Testis (tissue), 3 donors: ENCODE data around the gene CXCL5. TPM values are rescaled to one million over a fixed set of nuclear protein-coding genes. Genes with fewer than 3 reads are reported as not detected.

ENCODE experiments used
- DNase-seq: peaks from one replicate; pipeline ENCODE4 v3.0.0-alpha.2; 2019
- H3K27ac ChIP-seq, 2 donors: fragments of 200-600 bp; sonication (generic); one replicate each; pipeline ENCODE4 v1.5.1; 2019
- H3K27me3 ChIP-seq: fragments of 200-600 bp; sonication (generic); one replicate; pipeline ENCODE4 v1.5.1; 2019
- H3K36me3 ChIP-seq: fragments of 200-600 bp; sonication (generic); one replicate; pipeline ENCODE4 v1.5.1; 2017; ENCODE audit warnings: low read depth; ENCODE audit errors: missing control alignments
- H3K4me1 ChIP-seq: fragments of 200-600 bp; sonication (generic); one replicate; pipeline ENCODE4 v1.5.1; 2019
- H3K4me3 ChIP-seq, 2 donors: fragments of 200-600 bp; sonication (generic); one replicate each; pipeline ENCODE4 v1.5.1; 2017 to 2019
- H3K9me3 ChIP-seq: fragments of 200-600 bp; sonication (generic); one replicate; pipeline ENCODE4 v1.5.1; 2017
- POLR2A ChIP-seq: fragments of 450-650 bp; IDR thresholded peaks from one replicate; pipeline ENCODE4 v1.6.1; 2017; ENCODE audit warnings: antibody characterized with exemption, mild to moderate bottlenecking, moderate library complexity
- WGBS, 2 donors: methylation state at CpG; one replicate each; pipeline ENCODE4 v1.1.5; 2018; 5-methylcytosine and 5-hydroxymethylcytosine counted together
- intact Hi-C: fragments of 100-400 bp; cut with DNase I; formaldehyde crosslinking; loops from one replicate; pipeline ENCODE4 v1.15.1; 2023; ENCODE audit warnings: low total_unique reads
- polyA plus RNA-seq: library from polyadenylated mRNA; stranded (reverse); fragments of 350-450 nt; fragmentation: Illumina TruSeq; extraction: RNeasy Lipid Tissue Mini Kit (QIAGEN cat#74804); gene quantifications from one replicate; pipeline ENCODE4 v1.2.3, GENCODE V29; 2014; ENCODE audit warnings: low read depth, low replicate concordance; ENCODE audit not compliant: insufficient read depth
- total RNA-seq, 2 donors: library from RNA; depleted of rRNA; stranded (reverse); fragments of >200 nt; gene quantifications; one replicate each; pipeline ENCODE4 v1.2.3, GENCODE V29; 2016
- TF ChIP-seq, protein P1 (sequence below), 3 experiments: fragments of 450-650 bp in 2 of 3; fragments of 200-600 bp in 1 of 3; sonication (generic) in 1 of 3; IDR thresholded peaks; one replicate each; pipeline ENCODE4 v1.5.1; 2016 to 2019; ENCODE audit warnings: antibody characterized with exemption in 3 of 3, mild to moderate bottlenecking in 2 of 3, moderate library complexity in 1 of 3

CXCL5 gene
- total and polyA plus RNA-seq, 3 donors from 2014 or later: 0.16 to 0.55 (median 0.37) TPM

DNA sequence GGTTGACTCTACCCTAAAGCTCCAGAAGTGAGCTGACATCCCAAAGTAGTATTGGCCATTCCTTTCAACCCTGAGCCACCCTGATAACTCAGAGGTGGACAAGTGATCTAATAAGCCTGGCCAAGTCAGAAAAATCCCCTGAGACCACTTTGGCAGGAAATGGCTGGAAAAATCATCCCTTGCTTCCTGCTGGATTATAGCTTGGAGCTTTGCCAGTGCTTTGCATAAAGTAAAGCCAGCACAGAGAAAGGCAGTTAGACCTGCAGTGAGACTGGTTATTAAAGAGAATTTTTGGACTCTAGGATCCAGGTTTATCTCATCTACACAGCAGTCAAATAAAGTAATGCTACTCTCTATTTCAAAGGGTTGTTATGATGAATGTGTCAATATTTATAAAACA lies 33.6 kb upstream of the CXCL5 start:
- no peaks in the 10 kb centered on the region for H3K27me3 ChIP-seq
- H3K4me1 ChIP-seq: no peaks in the 10 kb centered on the region
- no peak overlapping the region for H3K27ac ChIP-seq
- TF ChIP-seq POLR2A: no peak
- TF ChIP-seq, protein P1, sequence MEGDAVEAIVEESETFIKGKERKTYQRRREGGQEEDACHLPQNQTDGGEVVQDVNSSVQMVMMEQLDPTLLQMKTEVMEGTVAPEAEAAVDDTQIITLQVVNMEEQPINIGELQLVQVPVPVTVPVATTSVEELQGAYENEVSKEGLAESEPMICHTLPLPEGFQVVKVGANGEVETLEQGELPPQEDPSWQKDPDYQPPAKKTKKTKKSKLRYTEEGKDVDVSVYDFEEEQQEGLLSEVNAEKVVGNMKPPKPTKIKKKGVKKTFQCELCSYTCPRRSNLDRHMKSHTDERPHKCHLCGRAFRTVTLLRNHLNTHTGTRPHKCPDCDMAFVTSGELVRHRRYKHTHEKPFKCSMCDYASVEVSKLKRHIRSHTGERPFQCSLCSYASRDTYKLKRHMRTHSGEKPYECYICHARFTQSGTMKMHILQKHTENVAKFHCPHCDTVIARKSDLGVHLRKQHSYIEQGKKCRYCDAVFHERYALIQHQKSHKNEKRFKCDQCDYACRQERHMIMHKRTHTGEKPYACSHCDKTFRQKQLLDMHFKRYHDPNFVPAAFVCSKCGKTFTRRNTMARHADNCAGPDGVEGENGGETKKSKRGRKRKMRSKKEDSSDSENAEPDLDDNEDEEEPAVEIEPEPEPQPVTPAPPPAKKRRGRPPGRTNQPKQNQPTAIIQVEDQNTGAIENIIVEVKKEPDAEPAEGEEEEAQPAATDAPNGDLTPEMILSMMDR (IDR thresholded peaks at IDR 0.05): no peak
- no peaks in the 10 kb centered on the region for H3K9me3 ChIP-seq
- no peaks in the 10 kb centered on the region for H3K36me3 ChIP-seq
- no peak for DNase-seq
- H3K4me3 ChIP-seq: no peak overlapping the region
- intact Hi-C loops: no loop called here

DNA sequence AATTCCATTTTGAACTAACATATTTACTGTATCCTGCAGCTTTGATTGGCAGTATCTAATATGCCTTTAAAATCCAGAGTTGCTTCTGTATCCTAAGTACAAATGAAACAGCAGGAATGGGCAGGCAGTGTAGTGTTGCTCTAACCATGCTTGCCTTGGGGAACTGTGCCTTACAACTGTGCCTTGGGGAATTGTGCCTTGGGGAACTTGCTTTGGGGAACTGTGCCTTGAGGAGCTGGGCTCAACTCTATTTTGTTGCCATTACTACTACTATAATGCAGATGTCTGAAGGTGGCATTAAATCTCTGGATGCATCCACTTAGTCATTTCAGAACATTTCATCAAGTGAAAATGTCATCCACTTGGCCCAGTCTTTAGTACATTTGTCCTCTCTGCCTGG lies 33.1 kb upstream of the CXCL5 start:
- no peaks in the 10 kb centered on the region for H3K36me3 ChIP-seq
- no peaks in the 10 kb centered on the region for H3K4me1 ChIP-seq
- TF ChIP-seq POLR2A: no peak
- TF ChIP-seq, protein P1 (IDR thresholded peaks at IDR 0.05): no peak
- intact Hi-C loops: no loop called here
- H3K9me3 ChIP-seq: no peaks in the 10 kb centered on the region
- no peak overlapping the region for H3K4me3 ChIP-seq
- no peak for DNase-seq
- no peaks in the 10 kb centered on the region for H3K27me3 ChIP-seq
- no peak overlapping the region for H3K27ac ChIP-seq

DNA sequence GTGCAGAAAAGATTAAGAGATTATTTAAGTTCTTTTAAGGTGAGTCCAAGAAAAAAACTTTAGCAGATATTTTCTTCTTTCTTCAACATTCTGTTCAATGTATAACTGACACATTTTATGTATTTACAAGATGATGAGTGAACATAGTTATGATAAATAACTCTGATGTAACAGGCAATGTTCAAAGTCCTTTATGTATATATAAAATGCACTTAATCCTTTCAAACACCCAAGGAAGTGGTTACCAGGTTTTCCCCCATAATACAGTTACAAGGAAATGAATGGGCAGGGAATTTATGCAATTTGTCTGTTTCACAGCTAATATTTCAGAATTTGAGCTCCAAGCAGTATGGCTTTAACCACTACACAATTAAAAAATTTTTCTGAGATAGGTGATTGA lies 31.8 kb upstream of the CXCL5 start:
- H3K36me3 ChIP-seq: no peaks in the 10 kb centered on the region
- H3K9me3 ChIP-seq: no peaks in the 10 kb centered on the region
- no peak overlapping the region for H3K4me3 ChIP-seq
- no peak for DNase-seq
- no peak overlapping the region for H3K27ac ChIP-seq
- no peaks in the 10 kb centered on the region for H3K4me1 ChIP-seq
- TF ChIP-seq, protein P1 (IDR thresholded peaks at IDR 0.05): no peak
- TF ChIP-seq POLR2A: no peak
- intact Hi-C loops: no loop called here
- H3K27me3 ChIP-seq: no peaks in the 10 kb centered on the region

DNA sequence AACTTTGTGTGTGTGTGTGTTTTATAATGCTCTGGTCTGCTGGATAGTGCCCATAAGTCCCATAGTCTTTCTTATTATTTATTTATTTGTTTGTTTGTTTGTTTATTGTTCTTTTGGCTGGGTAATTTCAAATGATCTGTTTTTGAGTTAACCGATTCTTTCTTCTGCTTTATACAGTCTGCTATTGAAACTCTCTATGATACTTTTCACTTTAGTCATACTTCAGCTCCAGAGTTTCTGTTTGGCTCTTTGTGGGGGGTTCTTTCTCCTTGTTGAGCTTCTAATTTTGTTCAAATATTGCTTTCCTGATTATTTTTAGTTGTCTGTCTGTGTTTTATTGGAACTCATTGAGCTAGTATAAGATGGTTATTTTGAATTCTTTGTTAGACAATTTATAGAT lies 30.0 kb upstream of the CXCL5 start:
- Histone ChIP-seq H3K4me3 (no peak overlapping the region), H3K9me3 (no peaks in the 10 kb centered on the region), H3K27ac (no peak overlapping the region), H3K36me3 (no peaks in the 10 kb centered on the region), H3K27me3 (no peaks in the 10 kb centered on the region), H3K4me1 (no peaks in the 10 kb centered on the region)
- TF ChIP-seq, protein P1 (IDR thresholded peaks at IDR 0.05): no peak
- TF ChIP-seq POLR2A: no peak
- DNase-seq: no peak
- intact Hi-C loops: no loop called here
- WGBS, 2 donors: 47 to 97% methylated on average over 1 of the region's 1 CpG

DNA sequence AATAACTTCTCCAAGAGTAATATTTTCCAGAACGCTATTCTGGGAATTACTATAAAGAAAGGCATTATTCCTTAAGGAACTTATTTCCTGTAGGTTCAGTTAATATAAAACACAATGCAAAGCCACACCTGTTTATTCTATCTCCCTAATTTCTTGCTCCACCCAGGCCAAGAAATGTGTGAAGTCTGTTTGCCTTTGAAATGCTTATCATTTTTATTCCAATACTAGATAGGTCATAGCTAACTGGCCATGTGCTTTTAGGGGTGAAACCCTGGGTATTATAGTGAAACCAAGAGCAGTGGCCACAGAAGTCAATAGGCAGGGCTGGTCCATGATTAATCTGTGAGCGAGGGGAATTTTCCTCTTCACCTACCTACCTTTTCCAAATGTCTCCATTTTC lies 25.2 kb upstream of the CXCL5 start:
- no peak for TF ChIP-seq POLR2A
- TF ChIP-seq, protein P1 (IDR thresholded peaks at IDR 0.05): no peak
- Histone ChIP-seq H3K36me3 (no peaks in the 10 kb centered on the region), H3K27ac (no peak overlapping the region), H3K27me3 (no peaks in the 10 kb centered on the region), H3K9me3 (no peaks in the 10 kb centered on the region), H3K4me3 (no peak overlapping the region), H3K4me1 (no peaks in the 10 kb centered on the region)
- intact Hi-C loops: no loop called here
- no peak for DNase-seq
- WGBS, 2 donors: 87 to 88% methylated on average over 2 of the region's 2 CpGs
